ENCODE results near the gene N4BP2L2. TPM values are rescaled to one million over a fixed set of nuclear protein-coding genes. Genes with fewer than 3 reads are reported as not detected.
A peak's percentile ranks its signal among the peaks of the same experiment; 100 is the strongest.

N4BP2L2 gene
- polyA plus RNA-seq (2013, experiment 1 of 2) = 57.8 TPM
- polyA plus RNA-seq (2013, experiment 2 of 2) = 57.0 TPM

GRCh38 chr13:32538621-32539246, at the start of gene N4BP2L2:
TSS of gene N4BP2L2 (minus strand) at chr13:32538795. CDS start at chr13:32537027, 1,768 bp downstream.
- Histone ChIP-seq H3K9ac (ENCODE audit: low read length) (peak within 1 kb of the TSS; percentile 95), H2BK120ac (ENCODE audit: low read depth, low read length) (peak within 1 kb of the TSS; percentile 83), H2BK12ac (ENCODE audit: low read length in 2 of 2) (peak within 1 kb of the TSS in 1 of 2 experiments; percentile 39), H3K4me1 (ENCODE audit: control insufficient read depth, insufficient read depth, low read depth, low read length) (peaks cover 2% of the 10 kb centered on the region), H2AFZ (ENCODE audit: low read depth, low read length) (peak within 1 kb of the TSS; percentile 47), H3K4me2 (ENCODE audit: low read length, poor library complexity, severe bottlenecking) (peak within 1 kb of the TSS; percentile 62), H2BK15ac (ENCODE audit: low read depth, poor library complexity, severe bottlenecking) (peak within 1 kb of the TSS; percentile 13), H3K9me3 (ENCODE audit: control insufficient read depth, low read length) (no peaks in the 10 kb centered on the region), H3K79me1 (replicated peaks; ENCODE audit: low read length, poor library complexity, severe bottlenecking) (no peaks in the 10 kb centered on the region), H2AK5ac (ENCODE audit: low read length, severe bottlenecking) (peak within 1 kb of the TSS; percentile 60), H4K8ac (ENCODE audit: low read length) (peak within 1 kb of the TSS; percentile 95), H3K18ac (ENCODE audit: low read depth in 1 of 2, low read length in 2 of 2) (peak within 1 kb of the TSS; percentile 80 to 96), H3K27ac (ENCODE audit: low read length, poor library complexity, severe bottlenecking) (peak within 1 kb of the TSS; percentile 94), H3K36me3 (ENCODE audit: control insufficient read depth in 1 of 2, insufficient read depth in 2 of 2, low read depth in 1 of 2, low read length in 2 of 2) (peaks cover 0 to 28% of the 10 kb centered on the region in 2 experiments), H3K14ac (ENCODE audit: low read length in 2 of 2) (peak within 1 kb of the TSS; percentile 23 to 25), H4K91ac (ENCODE audit: low read length) (peak within 1 kb of the TSS; percentile 45), H3K27me3 (ENCODE audit: control insufficient read depth in 1 of 2, insufficient read depth in 1 of 2, low read length in 2 of 2) (no peaks in the 10 kb centered on the region), H2BK5ac (ENCODE audit: low read depth, low read length, poor library complexity, severe bottlenecking) (peak within 1 kb of the TSS; percentile 25), H3K23ac (ENCODE audit: low read length in 2 of 2) (no peak within 1 kb of the TSS), H3K4ac (ENCODE audit: low read depth in 1 of 2, low read length in 2 of 2) (peak within 1 kb of the TSS; percentile 19 to 88), H3K4me3 (ENCODE audit: insufficient read depth in 1 of 2, low read depth in 1 of 2, low read length in 2 of 2) (peak within 1 kb of the TSS; percentile 77 to 86)
- peak; percentile 98 for DNase-seq
- 2% methylated on average over 32 of the region's 32 CpGs for WGBS

DNA sequence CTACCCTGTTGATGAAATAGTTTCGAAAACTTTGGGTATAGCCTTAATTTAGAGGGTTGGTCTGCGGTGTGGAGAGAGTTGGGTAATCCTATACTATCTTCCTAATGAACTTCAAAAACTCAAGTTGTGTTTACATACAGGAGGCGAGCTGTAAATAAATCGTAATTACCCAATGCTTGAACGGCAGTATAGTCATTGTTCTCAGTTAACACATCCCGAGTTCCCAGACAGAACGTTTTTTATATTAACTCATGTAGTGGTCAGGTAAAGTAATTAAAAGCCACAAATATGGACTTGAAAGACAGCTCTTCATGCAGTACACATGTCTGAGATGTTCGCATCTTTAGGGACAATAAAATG, 49.2 kb upstream of the N4BP2L2 start:
- no peak overlapping the region for H3K14ac ChIP-seq (ENCODE audit: low read length in 2 of 2)
- no peak overlapping the region for H3K23ac ChIP-seq (ENCODE audit: low read length in 2 of 2)
- H2BK120ac ChIP-seq (ENCODE audit: low read depth, low read length) = no peak overlapping the region
- H2AK5ac ChIP-seq (ENCODE audit: low read length, severe bottlenecking) = no peak overlapping the region
- H2BK5ac ChIP-seq (ENCODE audit: low read depth, low read length, poor library complexity, severe bottlenecking) = no peak overlapping the region
- WGBS = 5% methylated on average over 5 of the region's 8 CpGs
- H4K91ac ChIP-seq (ENCODE audit: low read length) = no peak overlapping the region
- no peaks in the 10 kb centered on the region for H3K36me3 ChIP-seq (ENCODE audit: control insufficient read depth in 1 of 2, insufficient read depth in 2 of 2, low read depth in 1 of 2, low read length in 2 of 2)
- H3K18ac ChIP-seq (ENCODE audit: low read depth in 1 of 2, low read length in 2 of 2) = no peak overlapping the region
- no peak overlapping the region for H2BK15ac ChIP-seq (ENCODE audit: low read depth, poor library complexity, severe bottlenecking)
- H3K9ac ChIP-seq (ENCODE audit: low read length) = peak overlapping the region; percentile 90
- no peaks in the 10 kb centered on the region for H3K9me3 ChIP-seq (ENCODE audit: control insufficient read depth, low read length)
- H3K27me3 ChIP-seq (ENCODE audit: control insufficient read depth in 1 of 2, insufficient read depth in 1 of 2, low read length in 2 of 2) = no peaks in the 10 kb centered on the region
- H2AFZ ChIP-seq (ENCODE audit: low read depth, low read length) = no peak overlapping the region
- H3K4me3 ChIP-seq (ENCODE audit: insufficient read depth in 1 of 2, low read depth in 1 of 2, low read length in 2 of 2) = peak overlapping the region in 1 of 2 experiments; percentile 98
- peak overlapping the region; percentile 55 for H3K4me2 ChIP-seq (ENCODE audit: low read length, poor library complexity, severe bottlenecking)
- DNase-seq = peak; percentile 69
- peak overlapping the region; percentile 86 for H3K27ac ChIP-seq (ENCODE audit: low read length, poor library complexity, severe bottlenecking)
- no peak overlapping the region for H3K4ac ChIP-seq (ENCODE audit: low read depth in 1 of 2, low read length in 2 of 2)
- H4K8ac ChIP-seq (ENCODE audit: low read length) = no peak overlapping the region
- H3K79me1 ChIP-seq (replicated peaks; ENCODE audit: low read length, poor library complexity, severe bottlenecking) = no peaks in the 10 kb centered on the region
- H2BK12ac ChIP-seq (ENCODE audit: low read length in 2 of 2) = no peak overlapping the region
- H3K4me1 ChIP-seq (ENCODE audit: control insufficient read depth, insufficient read depth, low read depth, low read length) = peaks cover 2% of the 10 kb centered on the region

DNA sequence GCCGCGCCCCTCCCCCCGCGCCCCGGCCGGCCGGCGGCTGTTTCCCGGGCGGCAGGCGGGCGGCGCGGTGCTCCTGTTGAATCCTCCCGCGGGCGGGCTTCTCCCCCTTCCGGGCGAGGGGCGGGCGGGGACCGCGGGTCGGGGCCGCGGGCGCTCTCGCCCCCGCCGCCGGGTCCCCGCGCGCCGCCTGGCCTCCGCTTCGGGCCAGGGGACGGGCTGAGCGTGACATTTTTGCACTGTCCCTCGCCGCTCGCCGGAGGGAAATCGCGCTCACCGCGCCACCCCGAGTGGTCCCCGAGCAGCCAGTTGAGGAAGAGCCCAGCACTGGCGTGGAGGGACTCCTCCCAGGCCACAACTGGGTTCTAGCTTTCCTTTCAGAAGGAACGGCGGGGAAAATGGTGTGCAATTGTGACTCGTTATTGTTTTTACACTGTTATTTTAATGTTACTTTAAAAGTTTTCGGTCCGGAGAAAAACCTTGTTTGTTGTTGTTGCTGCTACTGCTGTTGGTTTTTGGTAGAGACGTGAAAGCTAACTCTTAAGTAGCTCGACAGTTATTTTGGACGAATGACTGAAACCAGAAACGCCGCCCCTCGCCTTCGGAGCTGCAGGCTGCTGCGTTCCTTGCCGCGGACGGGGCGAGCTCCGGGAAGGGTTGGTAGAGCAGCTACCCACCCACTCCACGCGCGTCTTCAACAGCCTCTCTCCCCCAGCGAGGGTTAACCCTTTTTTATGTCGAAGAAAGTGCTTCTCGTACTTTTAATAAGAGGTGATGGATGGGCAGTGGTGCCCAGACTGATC, 48.6 kb upstream of the N4BP2L2 start:
- Histone ChIP-seq H4K91ac (ENCODE audit: low read length) (no peak overlapping the region), H3K9me3 (ENCODE audit: control insufficient read depth, low read length) (no peaks in the 10 kb centered on the region), H2BK15ac (ENCODE audit: low read depth, poor library complexity, severe bottlenecking) (no peak overlapping the region), H3K4me1 (ENCODE audit: control insufficient read depth, insufficient read depth, low read depth, low read length) (peaks cover 2% of the 10 kb centered on the region), H2AK5ac (ENCODE audit: low read length, severe bottlenecking) (no peak overlapping the region), H3K4ac (ENCODE audit: low read depth in 1 of 2, low read length in 2 of 2) (peak overlapping the region in 1 of 2 experiments; percentile 86), H3K36me3 (ENCODE audit: control insufficient read depth in 1 of 2, insufficient read depth in 2 of 2, low read depth in 1 of 2, low read length in 2 of 2) (no peaks in the 10 kb centered on the region), H2AFZ (ENCODE audit: low read depth, low read length) (no peak overlapping the region), H3K4me2 (ENCODE audit: low read length, poor library complexity, severe bottlenecking) (peak overlapping the region; percentile 55), H3K27me3 (ENCODE audit: control insufficient read depth in 1 of 2, insufficient read depth in 1 of 2, low read length in 2 of 2) (no peaks in the 10 kb centered on the region), H3K4me3 (ENCODE audit: insufficient read depth in 1 of 2, low read depth in 1 of 2, low read length in 2 of 2) (peak overlapping the region; percentile 98 to 100), H3K9ac (ENCODE audit: low read length) (peak overlapping the region; percentile 90), H2BK120ac (ENCODE audit: low read depth, low read length) (peak overlapping the region; percentile 61), H3K23ac (ENCODE audit: low read length in 2 of 2) (no peak overlapping the region), H4K8ac (ENCODE audit: low read length) (peak overlapping the region; percentile 52), H3K79me1 (replicated peaks; ENCODE audit: low read length, poor library complexity, severe bottlenecking) (no peaks in the 10 kb centered on the region), H2BK12ac (ENCODE audit: low read length in 2 of 2) (peak overlapping the region in 1 of 2 experiments; percentile 15), H3K14ac (ENCODE audit: low read length in 2 of 2) (peak overlapping the region; percentile 65 to 69), H3K18ac (ENCODE audit: low read depth in 1 of 2, low read length in 2 of 2) (peak overlapping the region; percentile 52 to 96), H3K27ac (ENCODE audit: low read length, poor library complexity, severe bottlenecking) (peak overlapping the region; percentile 86), H2BK5ac (ENCODE audit: low read depth, low read length, poor library complexity, severe bottlenecking) (peak overlapping the region; percentile 62)
- peak; percentile 81 for DNase-seq
- under 1% methylated on average over 35 of the region's 74 CpGs for WGBS

Measured in mesenchymal stem cell (in vitro differentiated cells and primary cell).